Measurements from ENCODE around the gene KPNA6. TPM values are rescaled to one million over a fixed set of nuclear protein-coding genes. Genes with fewer than 3 reads are reported as not detected.

The KPNA6 gene
- polyA plus RNA-seq, 1 donor from 2014 or later = 17.3 TPM

- H4K20me1 ChIP-seq (ENCODE audit: insufficient read depth) = no peaks in the 10 kb centered on the region
- H3K4me3 ChIP-seq (ENCODE audit: low read length) = no peak overlapping the region
- H3K4me2 ChIP-seq (ENCODE audit: low read length) = no peak overlapping the region
- H3K36me3 ChIP-seq (ENCODE audit: insufficient read depth, low read length) = no peaks in the 10 kb centered on the region
- no peaks in the 10 kb centered on the region for H3K9me3 ChIP-seq (ENCODE audit: low read length)
- H3K79me2 ChIP-seq (replicated peaks; ENCODE audit: insufficient read depth, low read length) = peaks cover 66% of the 10 kb centered on the region
- H3K27ac ChIP-seq (ENCODE audit: low read length) = no peak overlapping the region
- no peaks in the 10 kb centered on the region for H3K27me3 ChIP-seq (ENCODE audit: insufficient read depth, low read depth, low read length)
- no peaks in the 10 kb centered on the region for H3K9me2 ChIP-seq (ENCODE audit: insufficient read depth, low read length)
- H3K9ac ChIP-seq (ENCODE audit: low read length) = no peak overlapping the region
- no peaks in the 10 kb centered on the region for H3F3A ChIP-seq (ENCODE audit: insufficient read depth, low read length, poor library complexity, severe bottlenecking)
- TF ChIP-seq, protein P1, sequence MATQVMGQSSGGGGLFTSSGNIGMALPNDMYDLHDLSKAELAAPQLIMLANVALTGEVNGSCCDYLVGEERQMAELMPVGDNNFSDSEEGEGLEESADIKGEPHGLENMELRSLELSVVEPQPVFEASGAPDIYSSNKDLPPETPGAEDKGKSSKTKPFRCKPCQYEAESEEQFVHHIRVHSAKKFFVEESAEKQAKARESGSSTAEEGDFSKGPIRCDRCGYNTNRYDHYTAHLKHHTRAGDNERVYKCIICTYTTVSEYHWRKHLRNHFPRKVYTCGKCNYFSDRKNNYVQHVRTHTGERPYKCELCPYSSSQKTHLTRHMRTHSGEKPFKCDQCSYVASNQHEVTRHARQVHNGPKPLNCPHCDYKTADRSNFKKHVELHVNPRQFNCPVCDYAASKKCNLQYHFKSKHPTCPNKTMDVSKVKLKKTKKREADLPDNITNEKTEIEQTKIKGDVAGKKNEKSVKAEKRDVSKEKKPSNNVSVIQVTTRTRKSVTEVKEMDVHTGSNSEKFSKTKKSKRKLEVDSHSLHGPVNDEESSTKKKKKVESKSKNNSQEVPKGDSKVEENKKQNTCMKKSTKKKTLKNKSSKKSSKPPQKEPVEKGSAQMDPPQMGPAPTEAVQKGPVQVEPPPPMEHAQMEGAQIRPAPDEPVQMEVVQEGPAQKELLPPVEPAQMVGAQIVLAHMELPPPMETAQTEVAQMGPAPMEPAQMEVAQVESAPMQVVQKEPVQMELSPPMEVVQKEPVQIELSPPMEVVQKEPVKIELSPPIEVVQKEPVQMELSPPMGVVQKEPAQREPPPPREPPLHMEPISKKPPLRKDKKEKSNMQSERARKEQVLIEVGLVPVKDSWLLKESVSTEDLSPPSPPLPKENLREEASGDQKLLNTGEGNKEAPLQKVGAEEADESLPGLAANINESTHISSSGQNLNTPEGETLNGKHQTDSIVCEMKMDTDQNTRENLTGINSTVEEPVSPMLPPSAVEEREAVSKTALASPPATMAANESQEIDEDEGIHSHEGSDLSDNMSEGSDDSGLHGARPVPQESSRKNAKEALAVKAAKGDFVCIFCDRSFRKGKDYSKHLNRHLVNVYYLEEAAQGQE (IDR thresholded peaks at IDR 0.05; ENCODE audit: borderline replicate concordance) = no peak
- no peak for TF ChIP-seq POLR2AphosphoS5 (IDR thresholded peaks at IDR 0.05)
- TF ChIP-seq EZH2 (IDR thresholded peaks at IDR 0.05; ENCODE audit: borderline replicate concordance, insufficient read depth, low read length, poor library complexity, severe bottlenecking) = no peak
- TF ChIP-seq EP300 (conservative IDR thresholded peaks at IDR 0.05; ENCODE audit: poor library complexity, severe bottlenecking) = no peak
- TF ChIP-seq TAF1 (IDR thresholded peaks at IDR 0.05; ENCODE audit: low read depth) = no peak
- TF ChIP-seq MXI1 (conservative IDR thresholded peaks at IDR 0.05; ENCODE audit: poor library complexity, severe bottlenecking) = no peak
- TF ChIP-seq, protein P2, sequence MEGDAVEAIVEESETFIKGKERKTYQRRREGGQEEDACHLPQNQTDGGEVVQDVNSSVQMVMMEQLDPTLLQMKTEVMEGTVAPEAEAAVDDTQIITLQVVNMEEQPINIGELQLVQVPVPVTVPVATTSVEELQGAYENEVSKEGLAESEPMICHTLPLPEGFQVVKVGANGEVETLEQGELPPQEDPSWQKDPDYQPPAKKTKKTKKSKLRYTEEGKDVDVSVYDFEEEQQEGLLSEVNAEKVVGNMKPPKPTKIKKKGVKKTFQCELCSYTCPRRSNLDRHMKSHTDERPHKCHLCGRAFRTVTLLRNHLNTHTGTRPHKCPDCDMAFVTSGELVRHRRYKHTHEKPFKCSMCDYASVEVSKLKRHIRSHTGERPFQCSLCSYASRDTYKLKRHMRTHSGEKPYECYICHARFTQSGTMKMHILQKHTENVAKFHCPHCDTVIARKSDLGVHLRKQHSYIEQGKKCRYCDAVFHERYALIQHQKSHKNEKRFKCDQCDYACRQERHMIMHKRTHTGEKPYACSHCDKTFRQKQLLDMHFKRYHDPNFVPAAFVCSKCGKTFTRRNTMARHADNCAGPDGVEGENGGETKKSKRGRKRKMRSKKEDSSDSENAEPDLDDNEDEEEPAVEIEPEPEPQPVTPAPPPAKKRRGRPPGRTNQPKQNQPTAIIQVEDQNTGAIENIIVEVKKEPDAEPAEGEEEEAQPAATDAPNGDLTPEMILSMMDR (IDR thresholded peaks at IDR 0.05; ENCODE audit: poor library complexity, severe bottlenecking) = no peak
- no peak overlapping the region for H2AFZ ChIP-seq (ENCODE audit: low read depth, low read length)
Measured at GRCh38 chr1:32114420-32114819, 6.6 kb downstream of the KPNA6 start.

- H3K9me3 ChIP-seq (ENCODE audit: low read length) = no peaks in the 10 kb centered on the region
- no peaks in the 10 kb centered on the region for H3K27me3 ChIP-seq (ENCODE audit: insufficient read depth, low read depth, low read length)
- no peaks in the 10 kb centered on the region for H3F3A ChIP-seq (ENCODE audit: insufficient read depth, low read length, poor library complexity, severe bottlenecking)
- H4K20me1 ChIP-seq (ENCODE audit: insufficient read depth) = no peaks in the 10 kb centered on the region
- H3K9ac ChIP-seq (ENCODE audit: low read length) = no peak overlapping the region
- no peak overlapping the region for H3K4me2 ChIP-seq (ENCODE audit: low read length)
- no peaks in the 10 kb centered on the region for H3K36me3 ChIP-seq (ENCODE audit: insufficient read depth, low read length)
- no peak overlapping the region for H3K4me3 ChIP-seq (ENCODE audit: low read length)
- H3K79me2 ChIP-seq (replicated peaks; ENCODE audit: insufficient read depth, low read length) = peaks cover 63% of the 10 kb centered on the region
- H2AFZ ChIP-seq (ENCODE audit: low read depth, low read length) = no peak overlapping the region
- no peak overlapping the region for H3K27ac ChIP-seq (ENCODE audit: low read length)
- no peak for TF ChIP-seq SMC3 (conservative IDR thresholded peaks at IDR 0.05; ENCODE audit: poor library complexity)
- TF ChIP-seq TAF1 (IDR thresholded peaks at IDR 0.05; ENCODE audit: low read depth) = no peak
- no peak for TF ChIP-seq EP300 (conservative IDR thresholded peaks at IDR 0.05; ENCODE audit: poor library complexity, severe bottlenecking)
- TF ChIP-seq POLR2AphosphoS5 (IDR thresholded peaks at IDR 0.05) = no peak
- TF ChIP-seq MXI1 (conservative IDR thresholded peaks at IDR 0.05; ENCODE audit: poor library complexity, severe bottlenecking) = no peak
- TF ChIP-seq, protein P2 (IDR thresholded peaks at IDR 0.05; ENCODE audit: poor library complexity, severe bottlenecking) = no peak
- no peak for TF ChIP-seq EZH2 (IDR thresholded peaks at IDR 0.05; ENCODE audit: borderline replicate concordance, insufficient read depth, low read length, poor library complexity, severe bottlenecking)
- TF ChIP-seq, protein P1 (IDR thresholded peaks at IDR 0.05; ENCODE audit: borderline replicate concordance) = no peak
- no peak for TF ChIP-seq RAD21 (conservative IDR thresholded peaks at IDR 0.05)
- no peaks in the 10 kb centered on the region for H3K9me2 ChIP-seq (ENCODE audit: insufficient read depth, low read length)
Measured at GRCh38 chr1:32115496-32115895, 7.6 kb downstream of the KPNA6 start.

Measured in neural cell (in vitro differentiated cells).